Measurements from ENCODE around the gene CEND1.

GRCh38 chr11:773830-774229 is 16.1 kb downstream of the CEND1 start:
- TF ChIP-seq EZH2 (optimal IDR thresholded peaks at IDR 0.05; ENCODE audit: low read depth, low read length) (no peak), CTCF (IDR thresholded peaks at IDR 0.05; ENCODE audit: low read length) (no peak)

All from MM.1S (cell line).